Upper lobe of left lung (tissue), 4 donors: ENCODE measurements around the gene SAMD1.

Source experiments
- CTCF ChIP-seq, 6 experiments: fragments of 450-650 bp in 4 of 6; fragments of 200-600 bp in 2 of 6; sonication (generic) in 2 of 6; IDR thresholded peaks; one replicate each; pipeline ENCODE4 v1.5.1; 2016 to 2019; ENCODE audit warnings: antibody characterized with exemption in 6 of 6
- EP300 ChIP-seq, 4 donors: sonication (generic); formaldehyde crosslinking; IDR thresholded peaks; one replicate each; pipeline ENCODE4 v1.5.1; 2017; ENCODE audit warnings: antibody characterized with exemption in 4 of 4, control low read depth in 2 of 4
- POLR2A ChIP-seq, 4 donors: fragments of 450-650 bp; IDR thresholded peaks; one replicate each; pipeline ENCODE4 v1.5.1; 2016 to 2017; ENCODE audit warnings: antibody characterized with exemption in 4 of 4, mild to moderate bottlenecking in 2 of 4

GRCh38 chr19:14056069-14056666 lies 34.4 kb downstream of the SAMD1 start:
- TF ChIP-seq CTCF (IDR thresholded peaks at IDR 0.05) (no peak), POLR2A (IDR thresholded peaks at IDR 0.05) (no peak), EP300 (IDR thresholded peaks at IDR 0.05) (no peak)
